H1 (cell line): ENCODE results near the gene UROS. TPM values are rescaled to one million over a fixed set of nuclear protein-coding genes. Genes with fewer than 3 reads are reported as not detected.

Experiments used
- CTCF ChIA-PET: fragments of 300-600 bp; sonication (Branson Sonifier 250); formaldehyde crosslinking; loops from one replicate; lab custom pipeline; 2021; ENCODE audit not compliant: partially characterized antibody; lab: Charles Lee
- POLR2A ChIA-PET: fragments of 300-600 bp; sonication (Branson Sonifier 250); formaldehyde crosslinking; loops from one replicate; lab custom pipeline; 2021; ENCODE audit warnings: inconsistent platforms; ENCODE audit not compliant: partially characterized antibody; lab: Charles Lee
- DNase-seq, 2 experiments: peaks; one replicate each; pipeline versions ENCODE4 v3.0.0 to v3.0.0-alpha.2; 2010 to 2022; ENCODE audit warnings: low spot score in 2 of 2, low read depth in 1 of 2, mixed read lengths in 1 of 2
- FAIRE-seq: peaks from 2 replicates; lab custom pipeline; 2011; peaks lifted over from hg19 to GRCh38; lab: Jason Lieb, UNC
- H2AFZ ChIP-seq: 2 replicates; pipeline ENCODE4 v1.8.1; 2012; ENCODE audit warnings: low read length, inconsistent platforms
- H2AK5ac ChIP-seq: 2 replicates; pipeline ENCODE4 v1.6.1; 2013; ENCODE audit warnings: low read depth, low read length
- H2BK120ac ChIP-seq: replicated peaks from 2 replicates; pipeline ENCODE3; 2013; ENCODE audit warnings: low read depth, low read length, inconsistent platforms
- H2BK12ac ChIP-seq: 2 replicates; pipeline ENCODE4 v1.6.1; 2013; ENCODE audit warnings: low read depth, low read length
- H2BK15ac ChIP-seq: 2 replicates; pipeline ENCODE4 v1.6.1; 2013; ENCODE audit warnings: low read length
- H2BK20ac ChIP-seq: 2 replicates; pipeline ENCODE4 v1.6.1; 2013; ENCODE audit warnings: low read length
- H2BK5ac ChIP-seq: 2 replicates; pipeline ENCODE4 v1.6.1; 2013; ENCODE audit warnings: low read depth, low read length
- H3K14ac ChIP-seq: 2 replicates; pipeline ENCODE4 v1.6.1; 2013; ENCODE audit warnings: inconsistent platforms; ENCODE audit not compliant: insufficient read length
- H3K18ac ChIP-seq: 2 replicates; pipeline ENCODE4 v1.6.1; 2013; ENCODE audit warnings: low read length; ENCODE audit errors: extremely low read depth
- H3K23ac ChIP-seq: 2 replicates; pipeline ENCODE4 v1.6.1; 2013; ENCODE audit warnings: inconsistent platforms; ENCODE audit not compliant: insufficient read length
- H3K23me2 ChIP-seq: 2 replicates; pipeline ENCODE4 v1.6.1; 2013; ENCODE audit warnings: low read depth, low read length
- H3K27ac ChIP-seq: 2 replicates; pipeline ENCODE4 v1.6.1; 2011; ENCODE audit warnings: low read depth, low read length, inconsistent platforms
- H3K27me3 ChIP-seq, 4 experiments: replicated peaks in 1 of 4; 1 replicate in 1 of 4; 2 replicates in 3 of 4; pipeline versions ENCODE4 v1.6.1 to v1.8.1; 2011 to 2013; ENCODE audit warnings: low read length in 3 of 4, mild to moderate bottlenecking in 3 of 4, inconsistent platforms in 2 of 4, mixed read lengths in 2 of 4, moderate library complexity in 1 of 4; ENCODE audit not compliant: control insufficient read depth in 3 of 4, insufficient read depth in 3 of 4; ENCODE audit errors: extremely low read depth in 1 of 4
- H3K36me3 ChIP-seq, 4 experiments: 2 replicates each; pipeline versions ENCODE4 v1.6.1 to v1.8.1; 2011 to 2013; ENCODE audit warnings: mild to moderate bottlenecking in 4 of 4, low read length in 3 of 4, moderate library complexity in 2 of 4, control low read depth in 1 of 4, inconsistent platforms in 1 of 4; ENCODE audit not compliant: insufficient read depth in 4 of 4, control insufficient read depth in 2 of 4
- H3K4ac ChIP-seq: replicated peaks from 2 replicates; pipeline ENCODE3; 2013; ENCODE audit warnings: low read length, low read depth, mixed read lengths, inconsistent platforms; ENCODE audit not compliant: insufficient read length
- H3K4me1 ChIP-seq, 4 experiments: replicated peaks in 1 of 4; 1 replicate in 1 of 4; 2 replicates in 3 of 4; pipeline versions ENCODE4 v1.6.1 to v1.8.1; 2011 to 2013; ENCODE audit warnings: low read length in 3 of 4, inconsistent platforms in 2 of 4, mixed read lengths in 1 of 4; ENCODE audit not compliant: insufficient read depth in 4 of 4, control insufficient read depth in 3 of 4
- H3K4me2 ChIP-seq, 2 experiments: 2 replicates each; pipeline versions ENCODE4 v1.6.1 to v1.8.1; 2011 to 2013; ENCODE audit warnings: low read depth in 2 of 2, low read length in 2 of 2, control low read depth in 1 of 2, inconsistent platforms in 1 of 2, mild to moderate bottlenecking in 1 of 2; ENCODE audit not compliant: insufficient read depth in 1 of 2
- H3K4me3 ChIP-seq, 4 experiments: fragments of 200-600, 300-600 bp in 1 of 4; sonication (generic), shearing (Covaris generic), sonication (Bioruptor Twin) in 1 of 4; 2 replicates each; pipeline versions ENCODE4 v1.5.1 to v1.8.1; 2011 to 2016; ENCODE audit warnings: low read length in 4 of 4, low read depth in 3 of 4, control low read depth in 2 of 4, inconsistent platforms in 2 of 4, mild to moderate bottlenecking in 2 of 4, mixed read lengths in 1 of 4, moderate library complexity in 1 of 4; ENCODE audit not compliant: insufficient read depth in 2 of 4; ENCODE audit errors: extremely low read depth in 1 of 4
- H3K56ac ChIP-seq: replicated peaks from 2 replicates; pipeline ENCODE3; 2013; ENCODE audit warnings: low read depth, mild to moderate bottlenecking, mixed read lengths, low read length, inconsistent platforms; ENCODE audit not compliant: insufficient read length
- H3K79me1 ChIP-seq: 2 replicates; pipeline ENCODE4 v1.6.1; 2013; ENCODE audit warnings: low read depth, low read length, control low read depth
- H3K79me2 ChIP-seq, 2 experiments: 2 replicates each; pipeline versions ENCODE4 v1.6.1 to v1.8.1; 2012 to 2013; ENCODE audit warnings: low read length in 2 of 2, mild to moderate bottlenecking in 2 of 2, inconsistent platforms in 1 of 2; ENCODE audit not compliant: insufficient read depth in 2 of 2, control insufficient read depth in 1 of 2
- H3K9ac ChIP-seq, 4 experiments: replicated peaks in 1 of 4; 1 replicate in 1 of 4; 2 replicates in 3 of 4; pipeline versions ENCODE4 v1.6.1 to v1.8.1; 2011 to 2013; ENCODE audit warnings: low read depth in 3 of 4, low read length in 3 of 4, control low read depth in 2 of 4, mild to moderate bottlenecking in 2 of 4, moderate library complexity in 2 of 4, inconsistent platforms in 1 of 4; ENCODE audit errors: extremely low read depth in 1 of 4
- H3K9me3 ChIP-seq, 2 experiments: 2 replicates each; pipeline versions ENCODE4 v1.6.1 to v1.8.1; 2012 to 2013; ENCODE audit warnings: mild to moderate bottlenecking in 2 of 2, moderate library complexity in 2 of 2, control low read depth in 1 of 2, inconsistent platforms in 1 of 2, low read depth in 1 of 2, low read length in 1 of 2, mixed read lengths in 1 of 2; ENCODE audit not compliant: insufficient read depth in 2 of 2
- H4K20me1 ChIP-seq, 2 experiments: replicated peaks in 1 of 2; 2 replicates each; pipeline versions ENCODE3 to v1.8.1; 2011 to 2013; ENCODE audit warnings: inconsistent platforms in 2 of 2, low read length in 2 of 2, mild to moderate bottlenecking in 1 of 2; ENCODE audit not compliant: insufficient read depth in 2 of 2, control insufficient read depth in 1 of 2
- H4K5ac ChIP-seq: 2 replicates; pipeline ENCODE4 v1.6.1; 2013; ENCODE audit warnings: low read length, low read depth, mixed read lengths, inconsistent platforms; ENCODE audit not compliant: insufficient read length
- H4K8ac ChIP-seq: 2 replicates; pipeline ENCODE4 v1.8.0; 2013; ENCODE audit warnings: mild to moderate bottlenecking, moderate library complexity, low read length, inconsistent platforms; ENCODE audit not compliant: insufficient read depth; ENCODE audit errors: extremely low read depth
- H4K91ac ChIP-seq: replicated peaks from 2 replicates; pipeline ENCODE3; 2013; ENCODE audit warnings: low read length, mixed read lengths, inconsistent platforms; ENCODE audit not compliant: insufficient read length
- KDM5A ChIP-seq: fragments of 200-600 bp; IDR thresholded peaks from 2 replicates; pipeline ENCODE4 v1.7.1; 2012; ENCODE audit warnings: mild to moderate bottlenecking, low read length, inconsistent platforms, mixed read lengths
- SIN3A ChIP-seq, 2 experiments: IDR thresholded peaks in 1 of 2; conservative IDR thresholded peaks in 1 of 2; 2 replicates each; pipeline ENCODE4 v1.6.1; 2011 to 2012; ENCODE audit warnings: low read length in 2 of 2, improper control_type of control experiment in 1 of 2, low read depth in 1 of 2, mild to moderate bottlenecking in 1 of 2
- SIX5 ChIP-seq: IDR thresholded peaks from 2 replicates; pipeline ENCODE4 v1.6.1; 2011; ENCODE audit warnings: mild to moderate bottlenecking, low read depth, low read length
- WGBS, 2 experiments: shearing (Covaris generic) in 1 of 2; methylation state at CpG; one replicate each; pipeline versions ENCODE4 v1.1.6 to v1.1.7; 2013 to 2015; ENCODE audit warnings: low lambda C conversion rate in 2 of 2, mixed read lengths in 2 of 2, inconsistent platforms in 1 of 2, low coverage in 1 of 2, missing lambda C conversion rate in 1 of 2; ENCODE audit not compliant: insufficient replicate concordance in 2 of 2, insufficient coverage in 1 of 2, insufficient read length in 1 of 2; ENCODE audit errors: extremely low coverage in 1 of 2, missing lambda C conversion rate in 1 of 2; 5-methylcytosine and 5-hydroxymethylcytosine counted together
- polyA plus RNA-seq, 7 experiments: library from polyadenylated mRNA; depleted of rRNA in 3 of 7; stranded (reverse) in 5 of 7; unstranded in 2 of 7; fragments of >200 nt in 5 of 7; fragments of 200-250 nt in 2 of 7; gene quantifications; 1 replicate in 5 of 7; 2 replicates in 1 of 7; 4 replicates in 1 of 7; pipeline versions ENCODE4 v1.2.1 to v1.2.3, GENCODE V29; 2011 to 2013; ENCODE audit warnings: missing spikeins in 2 of 7, mixed read lengths in 2 of 7
- total RNA-seq: library from RNA; stranded (reverse); fragmentation: NEBNext Ultra II Directional; extraction: Animal tissue kit (Norgen Biotek cat#: 25700); gene quantifications from 2 replicates; pipeline ENCODE4 v1.2.1, GENCODE V29; 2021

UROS gene
- total and polyA plus RNA-seq, 2 of the 8 experiments (the other 6 are each of a cell fraction or from before 2014, with no cell fraction given) = 45.6 to 58.0 TPM

DNA sequence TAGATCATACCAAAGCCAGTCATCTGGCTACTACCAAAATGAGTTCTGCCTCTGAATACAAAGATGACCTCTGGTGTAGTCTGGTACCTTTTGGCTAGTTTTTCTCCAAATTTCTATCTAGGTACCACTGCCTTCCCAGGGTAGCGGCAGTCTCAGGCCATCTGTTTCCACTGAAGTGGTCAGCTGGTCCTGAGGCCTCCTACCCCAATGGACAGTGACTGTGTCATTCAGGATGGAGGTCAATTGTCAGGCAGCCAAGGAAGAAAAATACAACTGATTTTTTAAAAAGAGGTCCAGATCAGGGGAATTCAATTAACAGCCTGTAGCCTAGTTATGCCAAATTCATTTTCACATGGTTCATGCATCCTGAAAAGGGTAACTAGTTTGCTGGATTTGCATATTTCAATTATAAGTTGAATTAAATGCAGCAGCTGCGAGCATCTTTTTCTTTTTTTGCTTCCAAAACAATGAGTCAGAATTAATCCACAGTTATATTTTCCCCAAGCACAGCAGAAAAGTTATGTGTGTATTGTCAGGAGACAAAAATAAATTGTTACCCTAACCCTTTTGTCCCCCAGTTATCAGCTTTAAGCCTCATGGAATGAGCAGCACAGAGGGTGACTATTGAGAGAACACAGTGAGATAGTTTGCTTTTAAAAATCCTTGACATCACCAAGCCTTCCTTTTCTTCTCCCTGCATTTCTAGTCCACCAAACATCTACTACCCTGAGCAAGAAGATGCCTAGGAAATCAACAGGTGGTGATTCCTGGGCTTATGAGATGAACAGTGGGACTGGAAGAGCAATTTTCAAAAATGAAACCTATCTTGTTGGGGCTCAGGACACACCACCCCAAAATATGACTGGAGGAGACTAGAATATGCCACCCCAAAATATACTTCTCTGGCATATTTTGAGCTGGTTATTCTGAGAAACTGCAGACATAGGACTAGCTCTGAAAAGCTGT, 28.0 kb upstream of the UROS start:
- H3K79me2 ChIP-seq = no peaks in the 10 kb centered on the region
- no peak overlapping the region for H2BK5ac ChIP-seq
- no peak overlapping the region for H2BK15ac ChIP-seq
- no peak overlapping the region for H2BK12ac ChIP-seq
- H3K18ac ChIP-seq = no peak overlapping the region
- H3K27ac ChIP-seq = no peak overlapping the region
- 91% methylated on average over 2 of the region's 2 CpGs; no CpG with 5 or more reads in 1 of the 2 experiments for WGBS, 2 experiments
- peaks cover 0 to 1% of the 10 kb centered on the region in 2 experiments for H4K20me1 ChIP-seq
- CTCF ChIA-PET = no interaction called here
- no peaks in the 10 kb centered on the region for H3K23me2 ChIP-seq
- no peak overlapping the region for H4K5ac ChIP-seq
- no peak for TF ChIP-seq SIN3A (conservative IDR thresholded peaks at IDR 0.05 in 1 of 2, IDR thresholded peaks at IDR 0.05 in 1 of 2; ENCODE audit: low read depth in 1 of 2, low read length in 2 of 2)
- TF ChIP-seq SIX5 = no peak
- no peak for TF ChIP-seq KDM5A
- TF ChIP-seq, all 59 proteins: peak for 0
- Histone ChIP-seq H2BK20ac (no peak overlapping the region), H3K23ac (no peak overlapping the region), H2BK120ac (no peak overlapping the region), H4K8ac (no peak overlapping the region), H3K4me3 (no peak overlapping the region), H3K36me3 (peaks cover 0 to 20% (median 8%) of the 10 kb centered on the region in 4 experiments; a peak in 5 of 8 replicates), H3K4ac (no peak overlapping the region), H3K4me2 (no peak overlapping the region), H3K27me3 (no peaks in the 10 kb centered on the region), H3K14ac (no peak overlapping the region), H3K4me1 (no peaks in the 10 kb centered on the region), H3K9me3 (no peaks in the 10 kb centered on the region), H3K9ac (no peak overlapping the region), H4K91ac (no peak overlapping the region), H2AK5ac (no peak overlapping the region), H3K56ac (no peak overlapping the region), H2AFZ (no peak overlapping the region), H3K79me1 (no peaks in the 10 kb centered on the region)
- FAIRE-seq = no peak
- POLR2A ChIA-PET = interaction anchor here (0.7 kb wide), 1 partner anchor 22 kb away, joined by 5 read pairs; no protein-coding TSS in a partner anchor
- no peak for DNase-seq
